ENCODE measurements around the gene IL13.

- no peak for TF ChIP-seq CTCF (IDR thresholded peaks at IDR 0.05; ENCODE audit: borderline replicate concordance, extremely low read depth, low read length, poor library complexity, severe bottlenecking)
- no peak for TF ChIP-seq EZH2 (IDR thresholded peaks at IDR 0.05; ENCODE audit: borderline replicate concordance, low read depth, low read length, severe bottlenecking)
These were observed 23.5 kb downstream of the IL13 start for GRCh38 chr5:132681476-132681831.
